Mucosa of descending colon (tissue), 3 donors: Measurements from ENCODE around the gene PDGFD. TPM values are rescaled to one million over a fixed set of nuclear protein-coding genes. Genes with fewer than 3 reads are reported as not detected.

ENCODE experiments used
- ATAC-seq: fragments of 200-7000 bp; cut with Tn5 transposase; one replicate; pipeline ENCODE4 v1.9.1; 2020; ENCODE audit warnings: mild to moderate bottlenecking, moderate library complexity
- DNase-seq, 3 donors: peaks; one replicate each; pipeline ENCODE4 v3.0.0-alpha.2; 2020
- H3K36me3 ChIP-seq: fragments of 200-600 bp; one replicate; pipeline ENCODE4 v1.8.0; 2021; ENCODE audit warnings: low read depth, mild to moderate bottlenecking
- H3K4me1 ChIP-seq: fragments of 200-600 bp; one replicate; pipeline ENCODE4 v1.8.0; 2021; ENCODE audit warnings: low read depth, mild to moderate bottlenecking
- H3K4me3 ChIP-seq: fragments of 200-600 bp; one replicate; pipeline ENCODE4 v1.8.0; 2021; ENCODE audit warnings: mild to moderate bottlenecking
- H3K9me3 ChIP-seq: fragments of 200-600 bp; one replicate; pipeline ENCODE4 v1.8.0; 2021; ENCODE audit warnings: mild to moderate bottlenecking
- CTCF ChIP-seq: fragments of 200-600 bp; IDR thresholded peaks from one replicate; pipeline ENCODE4 v1.8.0; 2022; ENCODE audit warnings: antibody characterized with exemption, mild to moderate bottlenecking
- intact Hi-C, 2 donors: fragments of 100-400 bp; cut with DNase I in 1 of 2; cut with micrococcal nuclease in 1 of 2; formaldehyde crosslinking; loops; one replicate each; pipeline versions ENCODE4 v1.11.0 to v1.11.1; 2022; cut with DNase I, micrococcal nuclease
- total RNA-seq, 3 donors: library from RNA; stranded (reverse); fragmentation: NEBNext Ultra II Directional in 2 of 3; extraction: Animal tissue kit (Norgen Biotek cat#: 25700) in 2 of 3; gene quantifications; one replicate each; pipeline versions ENCODE4 v1.2.1 to v1.2.4, GENCODE V29; 2021 to 2023
- donor health status: DM: no; HTN: no; CAD: no; lungs with moderate emphysema.
- donor health status: DM: no; HTN: no; CAD: no.
- donor health status: DM: no; HTN: yes; CAD: no.

PDGFD gene
- total RNA-seq, 3 donors from 2014 or later = 3.4 to 6.9 (median 5.7) TPM

DNA sequence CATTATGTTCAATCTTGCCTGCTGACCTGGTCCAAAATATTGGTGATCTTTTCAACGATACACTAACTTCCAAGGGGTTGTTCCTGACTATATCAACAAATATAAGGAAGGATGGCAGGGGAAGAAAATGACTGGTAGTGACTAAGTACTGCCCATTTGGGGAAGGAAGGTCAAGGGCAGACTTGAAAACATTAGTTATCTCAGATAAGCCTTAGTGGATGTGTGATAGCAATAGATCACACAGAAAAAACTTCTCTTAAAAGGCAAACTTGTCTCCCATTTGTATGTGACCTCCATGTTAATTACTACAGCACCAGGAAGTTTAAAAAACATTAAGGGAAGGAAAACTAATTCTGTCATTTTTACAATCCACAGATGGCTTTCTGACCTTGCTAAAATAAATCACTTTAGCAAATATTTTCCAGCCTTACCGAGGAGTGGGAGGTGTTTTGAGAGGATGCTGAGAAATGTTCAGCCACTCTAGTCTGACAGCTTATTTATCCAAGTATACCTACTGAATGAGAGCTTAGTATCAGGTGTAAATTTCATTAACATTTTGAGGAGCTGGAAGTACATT lies 215.7 kb downstream of the PDGFD start:
- no peak for ATAC-seq
- no peaks in the 10 kb centered on the region for H3K9me3 ChIP-seq
- no peak for DNase-seq
- no peak overlapping the region for H3K4me3 ChIP-seq
- TF ChIP-seq CTCF = no peak
- intact Hi-C loops = no loop called here
- no peaks in the 10 kb centered on the region for H3K36me3 ChIP-seq
- H3K4me1 ChIP-seq = no peaks in the 10 kb centered on the region

GRCh38 chr11:103947546-103947919 lies 216.4 kb downstream of the PDGFD start:
- H3K9me3 ChIP-seq = no peaks in the 10 kb centered on the region
- H3K4me1 ChIP-seq = no peaks in the 10 kb centered on the region
- no peak for TF ChIP-seq CTCF
- H3K4me3 ChIP-seq = no peak overlapping the region
- intact Hi-C loops = no loop called here
- no peak for DNase-seq
- ATAC-seq = no peak
- H3K36me3 ChIP-seq = no peaks in the 10 kb centered on the region

DNA sequence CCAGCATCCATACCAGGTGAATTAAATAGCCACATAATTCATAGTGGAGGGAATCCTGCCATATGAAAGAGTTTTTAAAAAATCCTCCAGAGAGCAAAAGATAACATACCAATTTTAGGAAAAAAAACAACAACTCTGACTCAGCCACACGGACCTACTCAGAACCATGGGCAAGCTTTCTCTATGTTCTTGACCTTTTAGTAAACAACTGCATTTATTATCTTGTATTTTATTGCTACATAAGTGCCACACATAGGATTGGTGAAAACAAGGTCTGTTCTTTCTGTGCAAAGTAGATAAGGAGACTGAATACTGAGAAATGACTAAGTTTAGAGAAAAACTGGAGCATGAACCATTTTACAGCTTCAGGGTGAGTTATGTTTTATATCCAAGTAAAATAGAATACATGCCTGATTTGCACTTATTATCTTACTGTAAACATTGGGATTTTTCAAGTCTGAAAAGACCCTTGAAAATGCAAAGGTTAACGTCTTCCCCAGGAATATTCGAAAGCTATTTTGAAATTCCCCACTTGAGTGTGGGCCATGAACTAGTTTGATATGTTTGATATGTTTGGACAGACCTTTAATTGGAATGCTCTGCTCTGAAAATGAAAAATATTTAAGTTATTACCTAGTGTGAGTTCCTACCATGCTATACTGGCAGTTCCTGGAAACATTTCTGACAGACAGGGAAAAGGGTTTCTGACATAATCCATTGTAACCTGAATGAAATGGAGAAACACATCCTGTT lies 217.0 kb downstream of the PDGFD start:
- intact Hi-C loops = no loop called here
- Histone ChIP-seq H3K9me3 (no peaks in the 10 kb centered on the region), H3K4me3 (no peak overlapping the region), H3K36me3 (no peaks in the 10 kb centered on the region), H3K4me1 (no peaks in the 10 kb centered on the region)
- no peak for ATAC-seq
- TF ChIP-seq CTCF = no peak
- no peak for DNase-seq

DNA sequence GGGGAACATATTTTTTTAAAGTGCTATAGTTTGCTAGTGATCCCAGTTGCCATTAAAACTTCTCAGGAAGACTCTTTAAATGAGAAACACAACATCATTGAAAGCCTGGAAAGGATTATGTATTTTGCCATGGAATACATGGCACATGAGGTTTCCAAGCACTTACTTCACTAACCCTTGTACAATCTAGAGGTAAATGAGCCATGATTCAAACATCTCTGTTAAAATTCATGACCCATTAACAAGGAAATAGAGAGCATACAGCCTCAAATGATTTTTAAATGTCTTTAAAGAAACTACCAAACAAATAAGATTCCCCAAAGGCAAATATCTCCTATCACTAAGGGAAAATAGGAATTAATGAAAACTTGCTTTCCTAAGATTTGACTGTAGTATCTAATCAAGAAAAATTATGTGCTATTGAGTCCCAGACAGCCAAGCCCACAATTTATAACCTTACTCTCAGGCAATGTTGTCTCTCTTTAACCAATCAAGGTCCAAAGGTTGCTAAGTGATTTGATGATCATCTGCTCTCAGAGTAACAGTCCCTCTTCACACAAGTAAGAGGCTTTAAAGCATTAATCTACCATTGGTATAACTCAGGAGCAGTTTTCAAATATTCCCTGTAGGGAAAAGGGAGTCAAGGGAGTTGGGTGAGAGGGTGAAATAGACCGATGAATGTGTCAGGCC lies 219.6 kb downstream of the PDGFD start:
- TF ChIP-seq CTCF = no peak
- DNase-seq (no peak), ATAC-seq (peak; percentile 58)
- H3K4me1 ChIP-seq = no peaks in the 10 kb centered on the region
- no peaks in the 10 kb centered on the region for H3K36me3 ChIP-seq
- intact Hi-C loops = no loop called here
- no peaks in the 10 kb centered on the region for H3K9me3 ChIP-seq
- H3K4me3 ChIP-seq = no peak overlapping the region

DNA sequence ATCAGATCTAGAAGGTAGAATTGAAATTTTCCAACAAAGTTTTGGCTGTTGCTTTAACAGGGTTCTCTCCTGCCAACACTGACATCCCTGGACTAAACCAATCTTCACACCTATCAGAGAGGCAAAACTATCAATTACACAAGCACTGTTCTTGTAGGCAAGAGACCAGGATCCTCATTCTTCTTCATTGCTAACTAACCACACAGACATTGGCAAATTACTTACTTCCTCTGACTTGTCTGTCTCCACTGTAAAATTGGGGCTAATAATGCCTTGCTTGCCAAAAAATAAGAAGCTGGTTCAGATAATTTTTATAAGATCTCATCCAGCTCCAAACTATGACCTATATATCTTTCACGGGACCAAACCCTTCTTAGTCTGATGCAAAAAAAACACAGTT lies 221.3 kb downstream of the PDGFD start:
- Histone ChIP-seq H3K4me3 (no peak overlapping the region), H3K36me3 (no peaks in the 10 kb centered on the region), H3K9me3 (no peaks in the 10 kb centered on the region), H3K4me1 (no peaks in the 10 kb centered on the region)
- TF ChIP-seq CTCF = no peak
- ATAC-seq (no peak), DNase-seq (no peak)
- intact Hi-C loops = no loop called here
